Measurements from ENCODE around the gene BACH2. TPM values are rescaled to one million over a fixed set of nuclear protein-coding genes. Genes with fewer than 3 reads are reported as not detected.
A peak's percentile ranks its signal among the peaks of the same experiment; 100 is the strongest.
"Not testable (repeated sequence)": the region's sequence is repeated elsewhere in the genome, so short reads cannot be mapped to it uniquely, and the experiment has no call there.

The BACH2 gene
- total RNA-seq, 1 donor from 2014 or later, result 2.8 TPM

- DNase-seq (ENCODE audit: low read depth in 2 of 2), result no peak
Observed at GRCh38 chr6:90158936-90159335, 137.7 kb downstream of the BACH2 start.

- no peak for DNase-seq (ENCODE audit: low read depth in 2 of 2)
Observed at GRCh38 chr6:90157441-90157840, 139.2 kb downstream of the BACH2 start.

GRCh38 chr6:90156861-90157260 is 139.8 kb downstream of the BACH2 start:
- no peak for DNase-seq (ENCODE audit: low read depth in 2 of 2)

- peak in 1 of 2 donors; percentile 47 for DNase-seq (ENCODE audit: low read depth in 2 of 2)
Observed at GRCh38 chr6:90154755-90155470, 141.7 kb downstream of the BACH2 start.

GRCh38 chr6:90151576-90152422 is 144.8 kb downstream of the BACH2 start:
- DNase-seq (ENCODE audit: low read depth in 2 of 2), result no peak

- DNase-seq (ENCODE audit: low read depth in 2 of 2), result no peak
Observed at GRCh38 chr6:90149280-90149679, 147.4 kb downstream of the BACH2 start.

GRCh38 chr6:90148867-90149266 is 147.8 kb downstream of the BACH2 start:
- no peak for DNase-seq (ENCODE audit: low read depth in 2 of 2)

- DNase-seq (ENCODE audit: low read depth in 2 of 2), result no peak
Observed at GRCh38 chr6:90146921-90147649, 149.6 kb downstream of the BACH2 start.

- DNase-seq (ENCODE audit: low read depth in 2 of 2), result no peak
Observed at GRCh38 chr6:90146024-90146423, 150.6 kb downstream of the BACH2 start.

- no peak for DNase-seq (ENCODE audit: low read depth in 2 of 2)
Observed at GRCh38 chr6:90144928-90145555, 151.6 kb downstream of the BACH2 start.

- no peak for DNase-seq (ENCODE audit: low read depth in 2 of 2)
Observed at GRCh38 chr6:90144396-90144795, 152.2 kb downstream of the BACH2 start.

- no peak for DNase-seq (ENCODE audit: low read depth in 2 of 2)
Observed at GRCh38 chr6:90140683-90141082, 156.0 kb downstream of the BACH2 start.

GRCh38 chr6:90139272-90139817 is 157.3 kb downstream of the BACH2 start:
- DNase-seq (ENCODE audit: low read depth in 2 of 2), result no peak

- no peak for DNase-seq (ENCODE audit: low read depth in 2 of 2)
Observed at GRCh38 chr6:90136837-90137568, 159.6 kb downstream of the BACH2 start.

- no peak for DNase-seq (ENCODE audit: low read depth in 2 of 2)
Observed at GRCh38 chr6:90136176-90136575, 160.5 kb downstream of the BACH2 start.

- no peak for DNase-seq (ENCODE audit: low read depth in 2 of 2)
Observed at GRCh38 chr6:90135667-90136066, 161.0 kb downstream of the BACH2 start.

GRCh38 chr6:90133664-90134063 is 163.0 kb downstream of the BACH2 start:
- not testable (repeated sequence) for DNase-seq (ENCODE audit: low read depth in 2 of 2)

GRCh38 chr6:90131614-90132423 is 164.8 kb downstream of the BACH2 start:
- no peak for DNase-seq (ENCODE audit: low read depth in 2 of 2)

GRCh38 chr6:90131125-90131524 is 165.5 kb downstream of the BACH2 start:
- DNase-seq (ENCODE audit: low read depth in 2 of 2), result no peak

- DNase-seq (ENCODE audit: low read depth in 2 of 2), result not testable (repeated sequence)
Observed at GRCh38 chr6:90128687-90129086, 168.0 kb downstream of the BACH2 start.

All from lung microvascular endothelial cell (primary cell).